Testis (tissue), 2 donors: Measurements from ENCODE around the gene TPRX2.
"Not testable (repeated sequence)": the region's sequence is repeated elsewhere in the genome, so short reads cannot be mapped to it uniquely, and the experiment has no call there.

Source experiments
- POLR2A ChIP-seq: fragments of 450-650 bp; IDR thresholded peaks from one replicate; pipeline ENCODE4 v1.6.1; 2017; ENCODE audit warnings: antibody characterized with exemption, mild to moderate bottlenecking, moderate library complexity
- TF ChIP-seq, protein P1 (sequence below), 3 experiments: fragments of 450-650 bp in 2 of 3; fragments of 200-600 bp in 1 of 3; sonication (generic) in 1 of 3; IDR thresholded peaks; one replicate each; pipeline ENCODE4 v1.5.1; 2016 to 2019; ENCODE audit warnings: antibody characterized with exemption in 3 of 3, mild to moderate bottlenecking in 2 of 3, moderate library complexity in 1 of 3

DNA sequence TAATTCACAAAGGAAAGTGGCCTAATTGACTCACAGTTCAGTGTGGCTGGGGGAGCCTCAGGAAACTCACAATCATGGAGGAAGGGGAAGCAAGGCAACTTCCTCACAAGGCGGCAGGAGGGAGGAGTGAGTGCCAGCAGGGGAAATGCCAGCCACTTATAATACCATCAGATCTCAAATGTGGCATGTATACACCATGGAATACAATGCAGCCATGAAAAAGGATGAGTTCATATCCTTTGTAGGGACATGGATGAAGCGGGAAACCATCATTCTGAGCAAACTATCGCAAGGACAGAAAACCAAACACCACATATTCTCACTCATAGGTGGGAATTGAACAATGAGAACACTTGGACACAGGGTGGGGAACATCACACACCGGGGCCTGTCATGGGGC, 20.4 kb downstream of the TPRX2 start:
- TF ChIP-seq POLR2A = not testable (repeated sequence)
- TF ChIP-seq, protein P1, sequence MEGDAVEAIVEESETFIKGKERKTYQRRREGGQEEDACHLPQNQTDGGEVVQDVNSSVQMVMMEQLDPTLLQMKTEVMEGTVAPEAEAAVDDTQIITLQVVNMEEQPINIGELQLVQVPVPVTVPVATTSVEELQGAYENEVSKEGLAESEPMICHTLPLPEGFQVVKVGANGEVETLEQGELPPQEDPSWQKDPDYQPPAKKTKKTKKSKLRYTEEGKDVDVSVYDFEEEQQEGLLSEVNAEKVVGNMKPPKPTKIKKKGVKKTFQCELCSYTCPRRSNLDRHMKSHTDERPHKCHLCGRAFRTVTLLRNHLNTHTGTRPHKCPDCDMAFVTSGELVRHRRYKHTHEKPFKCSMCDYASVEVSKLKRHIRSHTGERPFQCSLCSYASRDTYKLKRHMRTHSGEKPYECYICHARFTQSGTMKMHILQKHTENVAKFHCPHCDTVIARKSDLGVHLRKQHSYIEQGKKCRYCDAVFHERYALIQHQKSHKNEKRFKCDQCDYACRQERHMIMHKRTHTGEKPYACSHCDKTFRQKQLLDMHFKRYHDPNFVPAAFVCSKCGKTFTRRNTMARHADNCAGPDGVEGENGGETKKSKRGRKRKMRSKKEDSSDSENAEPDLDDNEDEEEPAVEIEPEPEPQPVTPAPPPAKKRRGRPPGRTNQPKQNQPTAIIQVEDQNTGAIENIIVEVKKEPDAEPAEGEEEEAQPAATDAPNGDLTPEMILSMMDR (IDR thresholded peaks at IDR 0.05) = not testable (repeated sequence)
